ENCODE data around the gene HNRNPH1. TPM values are rescaled to one million over a fixed set of nuclear protein-coding genes. Genes with fewer than 3 reads are reported as not detected.

The HNRNPH1 gene
- total RNA-seq, 2 experiments from 2014 or later: 2,404 to 2,435 TPM

GRCh38 chr5:179599566-179599965, 23.9 kb downstream of the HNRNPH1 start:
- POLR2A ChIA-PET: interaction anchor here (1.3 kb wide), 1 partner anchor 24 kb away, joined by 4 read pairs; the partner anchor contains the start of gene HNRNPH1
- no peak overlapping the region for H3K4me3 ChIP-seq (ENCODE audit: low read length)
- Mint-ChIP-seq H3K36me3 (ENCODE audit: low read depth) (peaks cover 70% of the 10 kb centered on the region), H3K4me3 (no peak overlapping the region), H3K27ac (no peak overlapping the region), H3K27me3 (no peaks in the 10 kb centered on the region), H3K4me1 (ENCODE audit: low read depth) (no peaks in the 10 kb centered on the region), H3K9me3 (no peaks in the 10 kb centered on the region)
- no peaks in the 10 kb centered on the region for H3K9me3 ChIP-seq (ENCODE audit: control insufficient read depth in 1 of 2, insufficient read depth in 1 of 2, low read length in 2 of 2)
- no peak overlapping the region for H3K27ac ChIP-seq (ENCODE audit: low read depth in 1 of 2, low read length in 2 of 2)
- H3K36me3 ChIP-seq (ENCODE audit: insufficient read depth, low read length): peaks cover 58% of the 10 kb centered on the region
- no peak for ATAC-seq (ENCODE audit: poor library complexity)
- intact Hi-C loops (cut with DNase I, micrococcal nuclease): no loop called here
- no peak for DNase-seq
- H3K27me3 ChIP-seq (ENCODE audit: control insufficient read depth in 1 of 2, insufficient read depth in 2 of 2, low read length in 2 of 2): no peaks in the 10 kb centered on the region
- no peak for TF ChIP-seq CTCF (IDR thresholded peaks at IDR 0.05)
- no peaks in the 10 kb centered on the region for H3K4me1 ChIP-seq (ENCODE audit: insufficient read depth, low read length)
- CTCF ChIA-PET: interaction anchor here (1.0 kb wide), 1 partner anchor 16 kb away, joined by 5 read pairs; no protein-coding TSS in a partner anchor

GRCh38 chr5:179599100-179599499, 24.4 kb downstream of the HNRNPH1 start:
- H3K27me3 ChIP-seq (ENCODE audit: control insufficient read depth in 1 of 2, insufficient read depth in 2 of 2, low read length in 2 of 2): no peaks in the 10 kb centered on the region
- H3K4me3 ChIP-seq (ENCODE audit: low read length): no peak overlapping the region
- peaks cover 72% of the 10 kb centered on the region for H3K36me3 Mint-ChIP-seq (ENCODE audit: low read depth)
- no peak overlapping the region for H3K27ac Mint-ChIP-seq
- TF ChIP-seq CTCF (IDR thresholded peaks at IDR 0.05): no peak
- intact Hi-C loops (cut with DNase I, micrococcal nuclease): no loop called here
- H3K4me1 ChIP-seq (ENCODE audit: insufficient read depth, low read length): no peaks in the 10 kb centered on the region
- DNase-seq: no peak
- H3K36me3 ChIP-seq (ENCODE audit: insufficient read depth, low read length): peaks cover 58% of the 10 kb centered on the region
- H3K4me1 Mint-ChIP-seq (ENCODE audit: low read depth): no peaks in the 10 kb centered on the region
- ChIA-PET POLR2A (interaction anchor here (1.1 kb wide), 1 partner anchor 9 kb away, joined by 4 read pairs; no protein-coding TSS in a partner anchor), CTCF (no interaction called here)
- no peak overlapping the region for H3K4me3 Mint-ChIP-seq
- no peaks in the 10 kb centered on the region for H3K27me3 Mint-ChIP-seq
- H3K9me3 ChIP-seq (ENCODE audit: control insufficient read depth in 1 of 2, insufficient read depth in 1 of 2, low read length in 2 of 2): no peaks in the 10 kb centered on the region
- H3K9me3 Mint-ChIP-seq: no peaks in the 10 kb centered on the region
- H3K27ac ChIP-seq (ENCODE audit: low read depth in 1 of 2, low read length in 2 of 2): no peak overlapping the region
- ATAC-seq (ENCODE audit: poor library complexity): no peak

GRCh38 chr5:179596421-179596820, 27.1 kb downstream of the HNRNPH1 start:
- Histone ChIP-seq H3K4me3 (ENCODE audit: low read length) (no peak overlapping the region), H3K27ac (ENCODE audit: low read depth in 1 of 2, low read length in 2 of 2) (no peak overlapping the region), H3K27me3 (ENCODE audit: control insufficient read depth in 1 of 2, insufficient read depth in 2 of 2, low read length in 2 of 2) (no peaks in the 10 kb centered on the region), H3K4me1 (ENCODE audit: insufficient read depth, low read length) (no peaks in the 10 kb centered on the region), H3K9me3 (ENCODE audit: control insufficient read depth in 1 of 2, insufficient read depth in 1 of 2, low read length in 2 of 2) (no peaks in the 10 kb centered on the region), H3K36me3 (ENCODE audit: insufficient read depth, low read length) (peaks cover 66% of the 10 kb centered on the region)
- TF ChIP-seq CTCF (IDR thresholded peaks at IDR 0.05): no peak
- CTCF ChIA-PET: no interaction called here
- DNase-seq (no peak), ATAC-seq (ENCODE audit: poor library complexity) (no peak)
- no peaks in the 10 kb centered on the region for H3K27me3 Mint-ChIP-seq
- intact Hi-C loops (cut with DNase I, micrococcal nuclease): no loop called here
- H3K4me1 Mint-ChIP-seq (ENCODE audit: low read depth): no peaks in the 10 kb centered on the region
- no peak overlapping the region for H3K27ac Mint-ChIP-seq
- POLR2A ChIA-PET: interaction anchor here (1.1 kb wide), 1 partner anchor 27 kb away, joined by 5 read pairs; the partner anchor contains the start of gene HNRNPH1
- H3K9me3 Mint-ChIP-seq: no peaks in the 10 kb centered on the region
- H3K36me3 Mint-ChIP-seq (ENCODE audit: low read depth): peaks cover 75% of the 10 kb centered on the region
- H3K4me3 Mint-ChIP-seq: no peak overlapping the region

Measured in CD4-positive, alpha-beta T cell (primary cell).